GM10266 (cell line): Measurements from ENCODE around the gene NKAIN2.
"Not testable (repeated sequence)": the region's sequence is repeated elsewhere in the genome, so short reads cannot be mapped to it uniquely, and the experiment has no call there.

Experiments
- DNase-seq: peaks from one replicate; pipeline ENCODE4 v3.0.0; 2012; ENCODE audit errors: extremely low spot score
- TF ChIP-seq, protein P1 (sequence below): IDR thresholded peaks from 2 replicates; pipeline ENCODE4 v1.5.1; 2012; ENCODE audit warnings: mild to moderate bottlenecking, low read depth; ENCODE audit not compliant: control insufficient read depth, insufficient read depth; ENCODE audit errors: missing control alignments

The NKAIN2 gene

DNA sequence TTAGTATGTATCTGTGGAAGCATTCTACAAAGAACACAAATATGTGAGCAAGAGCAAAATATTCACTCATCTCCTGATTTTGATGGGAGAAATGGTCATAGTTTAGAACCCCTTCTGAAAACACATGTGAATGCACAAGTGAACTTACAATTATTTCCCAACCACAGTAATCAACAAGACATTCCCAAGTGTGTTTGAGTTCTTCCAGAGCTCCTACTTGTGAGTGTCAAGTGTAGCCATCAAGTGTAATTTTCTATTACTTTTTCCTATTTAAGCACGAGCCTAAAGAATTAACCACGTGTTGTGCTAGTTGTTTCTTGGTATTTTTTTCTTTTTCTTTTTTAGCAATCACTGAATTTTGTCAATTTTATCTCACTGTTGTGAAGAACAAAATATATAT lies 402.3 kb downstream of the NKAIN2 start:
- TF ChIP-seq, protein P1, sequence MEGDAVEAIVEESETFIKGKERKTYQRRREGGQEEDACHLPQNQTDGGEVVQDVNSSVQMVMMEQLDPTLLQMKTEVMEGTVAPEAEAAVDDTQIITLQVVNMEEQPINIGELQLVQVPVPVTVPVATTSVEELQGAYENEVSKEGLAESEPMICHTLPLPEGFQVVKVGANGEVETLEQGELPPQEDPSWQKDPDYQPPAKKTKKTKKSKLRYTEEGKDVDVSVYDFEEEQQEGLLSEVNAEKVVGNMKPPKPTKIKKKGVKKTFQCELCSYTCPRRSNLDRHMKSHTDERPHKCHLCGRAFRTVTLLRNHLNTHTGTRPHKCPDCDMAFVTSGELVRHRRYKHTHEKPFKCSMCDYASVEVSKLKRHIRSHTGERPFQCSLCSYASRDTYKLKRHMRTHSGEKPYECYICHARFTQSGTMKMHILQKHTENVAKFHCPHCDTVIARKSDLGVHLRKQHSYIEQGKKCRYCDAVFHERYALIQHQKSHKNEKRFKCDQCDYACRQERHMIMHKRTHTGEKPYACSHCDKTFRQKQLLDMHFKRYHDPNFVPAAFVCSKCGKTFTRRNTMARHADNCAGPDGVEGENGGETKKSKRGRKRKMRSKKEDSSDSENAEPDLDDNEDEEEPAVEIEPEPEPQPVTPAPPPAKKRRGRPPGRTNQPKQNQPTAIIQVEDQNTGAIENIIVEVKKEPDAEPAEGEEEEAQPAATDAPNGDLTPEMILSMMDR = no peak
- no peak for DNase-seq

DNA sequence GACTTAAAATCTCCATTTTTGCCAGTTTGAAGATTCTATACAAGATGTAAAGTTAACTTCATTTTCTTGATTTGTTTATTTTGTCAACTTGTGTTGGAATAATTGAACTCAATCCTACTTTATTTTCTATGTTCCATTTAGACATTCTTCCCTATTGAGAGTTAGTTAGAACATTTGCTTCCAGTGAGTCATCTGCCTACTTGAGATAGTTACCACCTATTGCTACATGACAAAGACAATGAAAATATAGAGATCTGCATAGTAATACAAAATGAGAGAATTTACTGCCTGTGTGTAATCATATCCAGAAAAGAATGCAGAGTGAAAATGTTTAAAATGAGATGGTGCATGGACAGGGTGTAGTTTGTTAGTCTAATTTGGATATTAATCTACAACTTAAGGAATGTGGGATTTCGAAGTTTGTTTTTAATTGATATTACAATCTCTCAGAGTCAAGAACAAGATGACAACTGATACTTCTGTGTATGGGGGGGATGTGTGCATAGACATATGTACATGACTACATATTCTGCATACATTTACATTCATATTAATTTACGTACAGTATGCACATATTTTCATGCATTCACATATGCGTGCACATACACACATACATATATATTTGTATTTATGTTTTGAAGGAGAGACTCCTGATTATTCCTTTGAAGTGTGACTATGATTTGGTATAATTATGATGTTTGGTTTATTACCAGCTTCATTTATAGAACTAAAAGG lies 420.1 kb downstream of the NKAIN2 start:
- no peak for DNase-seq
- TF ChIP-seq, protein P1 = no peak

DNA sequence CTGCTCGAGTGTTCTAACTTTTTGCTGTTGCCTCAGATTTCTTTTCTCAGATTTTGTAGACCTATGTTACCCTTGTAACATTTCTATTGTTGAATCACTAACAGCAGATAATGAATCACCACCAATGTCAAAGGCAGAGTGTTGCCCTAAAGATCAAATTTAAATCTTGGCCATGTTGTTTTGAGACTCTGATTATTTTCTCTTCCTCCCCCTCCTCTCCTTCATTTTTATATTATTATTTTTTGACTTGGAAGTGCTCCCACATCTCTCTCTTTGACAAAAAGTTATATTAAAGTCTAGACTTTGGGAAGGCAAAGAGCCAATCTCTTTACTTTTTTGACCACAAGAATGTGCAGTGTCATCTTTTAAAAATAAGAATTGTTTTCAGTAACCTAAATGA lies 422.7 kb downstream of the NKAIN2 start:
- DNase-seq = no peak

DNA sequence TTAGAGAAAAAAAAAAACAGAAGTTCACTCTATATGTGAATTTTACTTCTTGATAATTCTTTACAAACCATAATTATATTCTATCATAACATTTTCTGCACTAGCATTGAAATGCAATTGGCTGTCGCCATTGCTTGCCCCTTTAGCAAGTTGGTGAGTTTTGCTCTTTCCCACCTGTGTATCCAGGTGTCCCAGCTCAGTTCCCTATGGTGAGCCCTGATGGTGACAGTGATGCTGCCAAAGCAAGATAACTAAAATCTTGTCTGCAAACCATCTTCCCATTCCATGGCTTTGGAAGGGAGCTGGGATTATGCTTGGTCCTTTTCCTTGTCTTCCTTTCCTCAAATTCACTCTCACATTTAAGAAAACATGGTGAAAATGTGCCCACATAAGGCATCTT lies 429.6 kb downstream of the NKAIN2 start:
- TF ChIP-seq, protein P1 = no peak
- no peak for DNase-seq

More for the DNA sequence above, 422.7 kb downstream of the NKAIN2 start:
- TF ChIP-seq, protein P1 = no peak

DNA sequence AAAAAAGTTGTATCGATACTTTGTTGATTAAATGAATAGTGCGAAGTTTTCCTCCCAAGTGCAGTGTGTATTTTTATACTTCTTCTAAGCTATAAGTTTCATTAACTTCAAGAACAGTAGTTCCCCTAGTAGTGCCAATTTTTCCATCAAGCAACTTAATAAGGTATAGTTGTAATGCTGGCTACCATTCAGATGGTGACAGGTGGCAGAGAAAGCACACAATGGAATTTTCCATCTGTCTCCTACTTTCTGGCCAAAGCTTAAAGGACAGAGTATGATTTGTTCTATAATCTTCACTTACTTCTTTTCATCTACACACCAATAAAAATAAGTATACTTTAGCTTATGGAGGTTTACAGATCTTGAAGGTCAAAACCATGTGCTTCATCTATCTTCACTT lies 431.1 kb downstream of the NKAIN2 start:
- no peak for DNase-seq
- TF ChIP-seq, protein P1 = no peak

DNA sequence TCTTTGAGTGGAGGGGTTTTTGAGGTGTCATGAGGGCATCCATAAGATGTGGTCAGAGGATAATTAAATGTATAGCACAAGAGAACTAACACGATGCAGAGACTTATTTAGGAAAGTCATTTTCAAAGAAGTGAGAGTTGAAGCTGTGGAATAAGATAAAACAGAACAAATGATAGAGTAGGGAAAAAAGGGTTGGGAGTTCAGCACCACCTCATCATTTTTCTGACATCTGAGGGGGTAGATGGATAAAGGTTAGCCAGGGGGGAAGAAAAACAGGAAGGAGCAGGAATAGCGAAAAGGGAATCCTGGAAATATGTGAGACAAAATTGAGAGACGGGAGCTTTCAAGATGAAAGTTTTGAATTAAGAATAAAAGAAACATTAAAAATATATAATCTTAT lies 434.2 kb downstream of the NKAIN2 start:
- DNase-seq = no peak
- TF ChIP-seq, protein P1 = no peak

DNA sequence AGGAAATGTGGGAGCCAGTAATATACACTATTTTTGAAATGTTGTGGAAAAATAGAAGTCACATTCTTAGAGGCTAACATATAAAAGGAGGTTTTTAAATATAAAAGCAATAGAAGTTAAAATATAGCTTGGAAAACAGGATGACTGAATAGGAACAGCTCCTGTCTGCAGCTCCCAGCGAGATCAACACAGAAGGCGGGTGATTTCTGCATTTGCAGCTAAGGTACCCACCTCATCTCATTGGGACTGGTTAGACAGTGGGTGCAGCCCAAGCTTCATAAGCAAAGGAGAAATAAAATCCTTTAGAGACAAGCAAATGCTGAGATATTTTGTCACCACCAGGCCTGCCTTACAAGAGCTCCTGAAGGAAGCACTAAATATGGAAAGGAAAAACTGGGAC lies 434.7 kb downstream of the NKAIN2 start:
- DNase-seq = not testable (repeated sequence)
